Activated T-cell treated with anti-CD3 and anti-CD28 coated beads, Interleukin-2, amount 50 U/mL, for 48 hours (primary cell): ENCODE results near the gene SMTNL2.
A peak's percentile ranks its signal among the peaks of the same experiment; 100 is the strongest.

Experiments used
- DNase-seq, 2 experiments: peaks; one replicate each; pipeline ENCODE4 v3.0.0-alpha.2; 2020

SMTNL2 gene

DNA sequence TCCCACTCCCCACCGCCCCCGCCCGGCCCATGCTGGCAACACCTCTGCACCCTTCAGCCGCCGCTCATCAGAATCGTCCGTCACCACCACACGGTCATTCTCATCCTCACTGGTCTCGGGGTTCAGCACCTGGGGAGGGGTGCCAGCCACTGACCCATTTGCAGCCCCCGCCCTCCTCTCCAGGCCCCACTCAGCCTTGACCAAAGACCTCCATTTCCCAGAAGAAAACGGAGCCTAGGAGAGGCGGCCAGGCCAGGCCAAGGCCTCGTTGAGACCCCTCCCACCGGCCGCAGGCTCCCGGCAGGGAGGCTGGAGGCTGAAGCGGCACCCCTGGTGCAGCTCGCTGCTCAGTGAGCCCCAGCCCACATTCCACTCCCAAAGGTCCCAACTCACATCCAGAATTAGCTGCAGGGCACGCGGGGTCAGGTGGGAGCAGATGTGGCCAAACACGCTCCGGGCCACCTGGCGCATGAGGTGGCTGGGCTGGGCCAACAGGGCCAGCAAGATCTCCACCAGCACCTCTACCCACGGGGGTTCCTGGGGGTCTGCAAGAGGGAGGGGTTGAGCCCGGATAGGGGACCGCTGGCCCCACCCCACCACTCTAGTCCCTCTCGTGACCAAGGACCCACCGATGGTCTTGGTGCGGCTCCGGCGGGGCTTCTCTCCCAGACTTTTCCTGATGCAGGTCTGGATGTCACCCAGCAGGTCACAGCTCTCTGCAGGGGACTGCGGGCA is 38.9 kb upstream of the SMTNL2 start:
- DNase-seq = no peak

DNA sequence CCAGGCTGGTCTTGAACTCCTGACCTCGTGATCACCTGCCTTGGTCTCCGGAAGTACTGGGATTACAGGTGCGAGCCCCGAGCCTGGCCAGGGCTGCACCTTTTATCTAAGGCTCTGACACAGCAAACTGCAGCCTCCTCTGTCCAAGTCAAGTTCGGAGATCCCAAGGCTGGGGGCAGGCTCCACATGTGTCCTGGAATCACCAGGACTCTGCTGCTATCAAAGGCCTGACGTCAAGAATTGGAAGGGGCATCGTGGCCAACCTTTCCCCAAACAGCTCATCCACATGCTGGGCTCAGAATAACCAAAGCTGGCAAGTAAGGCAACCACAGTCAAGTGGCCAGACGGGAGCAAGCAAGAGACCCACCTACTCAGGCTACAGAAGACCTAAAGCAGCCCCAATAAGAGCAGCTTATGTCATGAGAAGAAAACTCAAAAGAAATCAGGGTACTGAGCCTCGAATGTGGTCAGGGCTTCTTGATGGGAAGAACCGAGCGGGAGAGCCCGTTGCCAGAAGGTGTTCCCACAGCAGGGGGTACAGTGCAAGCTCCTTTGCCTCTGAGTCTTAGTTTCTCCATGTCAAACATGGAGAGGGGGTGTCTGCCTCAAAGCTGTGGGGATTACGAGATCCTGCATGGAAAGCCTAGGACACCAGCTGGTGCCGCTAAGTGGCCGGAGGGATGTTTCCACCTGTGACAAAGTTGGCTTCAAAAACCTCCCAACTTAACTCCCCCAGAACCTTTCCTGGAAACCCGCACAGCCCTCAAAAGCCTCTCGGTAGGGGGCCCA is 37.0 kb upstream of the SMTNL2 start:
- DNase-seq = no peak

DNA sequence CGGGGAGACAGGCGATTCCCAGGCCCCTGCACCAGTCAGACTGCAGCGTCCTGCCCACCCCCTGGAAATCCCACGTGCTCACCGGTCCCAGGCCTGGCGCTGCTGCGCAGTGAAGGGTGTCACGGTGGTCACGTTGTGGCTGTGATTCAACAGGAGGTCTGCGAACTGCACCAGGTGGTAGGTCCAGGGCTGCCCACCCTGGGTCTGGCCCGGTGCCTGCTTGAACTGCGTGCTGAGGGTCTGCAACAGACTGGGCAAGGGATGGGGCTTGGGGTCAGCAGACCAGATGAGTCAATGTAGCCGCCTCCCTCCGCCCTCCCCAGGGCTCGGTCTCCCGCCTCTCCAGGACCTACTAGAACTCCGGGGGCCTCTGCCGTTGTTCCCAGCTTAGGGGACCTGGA is 36.3 kb upstream of the SMTNL2 start:
- no peak for DNase-seq

DNA sequence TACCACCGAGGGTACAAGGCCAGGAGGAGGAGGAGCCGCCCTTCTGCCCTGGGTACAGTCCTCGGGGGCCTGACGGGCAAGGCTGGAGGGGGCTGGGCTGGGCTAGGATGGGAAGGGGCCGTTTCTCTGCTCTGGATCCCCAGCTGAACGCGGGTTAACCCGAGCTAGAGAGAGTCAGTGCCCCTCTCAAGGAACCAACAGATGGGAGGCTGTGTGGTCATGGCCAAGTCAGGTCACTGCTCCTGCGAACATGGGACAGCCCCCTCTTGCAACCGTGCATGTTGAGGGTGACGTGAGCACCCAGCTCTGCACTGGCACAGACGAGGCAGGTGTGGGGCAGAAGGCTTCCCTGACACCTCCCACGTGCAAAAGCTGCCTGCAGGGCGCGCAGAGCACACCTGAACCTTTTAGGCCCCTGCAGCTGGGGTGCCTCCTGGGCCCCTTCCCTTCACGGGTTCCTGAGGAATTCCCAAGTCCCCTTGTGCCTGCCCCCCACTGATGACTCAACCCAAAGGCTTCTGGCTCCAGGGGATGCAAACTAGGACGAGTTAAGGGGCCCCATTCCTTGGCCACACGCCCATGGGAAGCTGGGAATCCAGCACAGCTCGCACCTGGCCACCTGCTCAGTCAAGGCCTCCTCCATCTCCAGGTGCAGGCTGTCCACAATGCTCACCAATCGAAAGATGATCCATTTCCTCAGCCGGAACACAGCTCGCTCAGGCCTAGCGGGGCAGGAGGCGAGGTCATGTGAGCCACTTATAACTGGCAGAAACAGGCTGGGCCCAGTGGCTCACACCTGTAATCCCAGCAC is 35.4 kb upstream of the SMTNL2 start:
- no peak for DNase-seq

DNA sequence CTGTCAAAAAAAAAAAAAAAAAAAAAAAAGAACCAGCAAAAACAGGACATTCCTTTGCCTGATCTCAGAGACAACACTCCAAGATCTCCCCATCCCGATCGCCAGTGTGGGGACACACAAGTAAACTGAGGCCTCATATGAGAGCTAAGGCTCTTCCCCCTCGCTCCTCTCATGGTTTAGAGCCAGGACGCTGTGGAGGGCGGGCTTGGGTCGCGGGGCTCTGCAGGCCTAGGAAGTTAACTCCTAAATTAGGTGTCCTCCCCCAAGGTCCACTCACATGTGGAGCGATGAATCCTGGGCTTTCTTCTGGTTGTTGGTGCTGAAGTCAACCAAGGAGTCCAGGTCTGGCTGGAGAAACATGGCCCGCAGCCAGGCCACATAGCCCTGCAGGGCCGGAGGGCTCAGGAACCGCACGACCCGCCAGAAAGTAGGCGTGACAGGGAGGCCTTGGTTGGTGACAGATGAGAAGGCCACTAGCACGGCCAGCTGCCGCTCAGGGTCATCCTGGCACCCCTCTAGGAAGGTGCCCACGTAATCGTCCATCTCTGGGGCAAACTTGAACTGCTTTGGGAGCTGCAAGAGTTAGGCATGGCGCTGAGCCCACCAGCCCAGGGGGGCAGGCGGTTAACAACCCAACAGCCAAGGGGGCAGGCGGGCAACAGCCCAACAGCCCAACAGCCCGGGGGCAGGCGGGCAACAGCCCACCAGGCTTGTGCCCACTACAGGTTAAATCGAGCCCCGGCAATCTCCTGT is 34.4 kb upstream of the SMTNL2 start:
- DNase-seq = no peak

DNA sequence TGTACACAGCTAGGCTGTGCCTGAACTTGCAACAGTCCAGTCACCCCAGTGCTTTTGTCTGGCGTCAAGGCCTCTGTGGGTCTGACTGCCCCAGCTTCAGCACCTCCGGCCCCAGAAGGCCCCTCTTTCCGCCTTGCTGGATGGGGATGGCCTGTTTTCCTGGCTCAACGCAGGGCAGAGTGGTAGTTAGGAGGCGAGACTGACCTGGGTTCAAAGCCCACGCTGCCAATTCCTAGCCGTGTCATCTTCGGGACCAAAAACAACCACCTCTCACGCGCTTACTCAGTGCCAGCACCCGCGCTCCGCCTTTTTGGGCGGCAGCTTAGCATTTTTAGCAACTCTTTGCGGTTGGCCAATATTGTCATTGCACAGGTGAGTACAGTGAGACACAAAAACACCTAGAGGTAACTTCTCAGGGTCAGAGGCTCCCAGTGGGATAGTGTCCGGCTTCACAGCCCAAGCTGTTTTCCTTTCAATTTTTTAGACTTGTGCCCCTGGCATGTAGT is 33.7 kb upstream of the SMTNL2 start:
- no peak for DNase-seq

DNA sequence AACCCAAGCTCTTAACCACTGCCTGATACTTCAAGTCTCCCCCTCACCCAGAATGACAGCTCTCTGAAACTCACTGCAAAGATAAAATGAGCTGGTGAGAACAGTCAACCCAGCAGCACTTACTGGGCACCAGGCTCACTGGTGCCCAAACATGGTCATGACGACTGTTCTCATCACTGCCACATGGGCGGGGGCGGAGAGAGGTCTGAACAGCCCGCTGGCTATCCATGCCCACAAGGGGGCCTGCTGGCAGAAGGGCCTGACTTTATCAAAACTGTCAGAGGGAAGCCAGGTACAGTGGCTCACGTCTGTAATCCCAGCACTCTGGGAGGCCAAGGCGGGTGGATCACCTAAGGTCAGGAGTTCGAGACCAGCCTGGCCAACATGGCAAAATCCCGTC is 33.2 kb upstream of the SMTNL2 start:
- DNase-seq = peak; percentile 49 to 51

DNA sequence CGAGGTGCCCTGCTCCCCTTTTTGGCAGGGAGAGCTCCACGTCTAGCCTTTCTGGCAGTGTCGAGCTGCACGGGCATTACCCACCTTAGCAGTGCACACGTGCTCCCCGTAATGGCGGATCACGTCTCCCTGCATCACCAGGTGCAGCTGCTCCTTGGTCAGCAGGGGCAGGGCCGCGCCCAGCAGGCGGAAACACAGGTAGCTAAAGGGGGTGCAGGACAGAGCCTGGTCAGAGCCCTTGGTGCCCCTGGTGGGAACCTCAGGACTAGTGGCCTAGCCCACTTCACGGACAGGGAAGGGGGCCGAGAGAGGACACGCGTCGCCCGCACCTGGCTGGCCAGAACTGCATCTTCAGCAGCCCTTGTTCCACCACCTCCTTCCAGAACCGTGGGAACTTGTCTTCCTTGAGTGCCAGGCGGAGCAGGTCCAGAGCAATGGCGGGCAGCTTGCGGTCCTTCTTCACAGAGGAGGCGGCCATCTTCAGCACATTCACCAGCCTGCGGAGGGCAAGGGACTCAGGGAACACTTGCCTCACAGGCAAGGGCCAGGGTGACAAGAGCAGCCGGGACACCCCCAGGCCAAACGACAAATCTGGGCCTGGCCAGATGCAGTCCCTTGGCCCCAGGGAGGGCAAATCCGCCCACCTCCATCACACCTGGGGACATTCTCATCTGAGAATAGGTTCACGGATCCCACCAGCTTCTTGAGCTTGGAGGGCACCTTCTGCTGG is 32.4 kb upstream of the SMTNL2 start:
- no peak for DNase-seq

DNA sequence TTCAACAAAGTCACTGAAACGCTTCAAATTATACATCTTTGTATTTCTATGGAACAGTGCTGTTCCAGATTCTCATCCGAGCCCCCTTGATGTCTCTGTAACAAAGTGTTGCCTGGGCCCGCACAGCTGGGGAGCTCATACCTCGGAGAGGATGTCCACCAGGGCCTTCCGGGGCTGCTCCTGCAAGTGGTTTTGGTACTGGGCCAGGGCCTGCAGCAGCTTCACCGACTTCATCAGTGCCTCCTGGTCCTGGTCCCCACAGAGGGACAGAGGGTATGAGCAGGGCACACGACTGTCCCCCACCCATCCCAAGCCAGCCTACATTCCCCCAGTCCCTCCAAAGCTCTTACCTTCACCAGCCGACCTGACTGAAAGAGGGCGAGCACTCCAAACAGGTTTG is 30.7 kb upstream of the SMTNL2 start:
- DNase-seq = no peak

DNA sequence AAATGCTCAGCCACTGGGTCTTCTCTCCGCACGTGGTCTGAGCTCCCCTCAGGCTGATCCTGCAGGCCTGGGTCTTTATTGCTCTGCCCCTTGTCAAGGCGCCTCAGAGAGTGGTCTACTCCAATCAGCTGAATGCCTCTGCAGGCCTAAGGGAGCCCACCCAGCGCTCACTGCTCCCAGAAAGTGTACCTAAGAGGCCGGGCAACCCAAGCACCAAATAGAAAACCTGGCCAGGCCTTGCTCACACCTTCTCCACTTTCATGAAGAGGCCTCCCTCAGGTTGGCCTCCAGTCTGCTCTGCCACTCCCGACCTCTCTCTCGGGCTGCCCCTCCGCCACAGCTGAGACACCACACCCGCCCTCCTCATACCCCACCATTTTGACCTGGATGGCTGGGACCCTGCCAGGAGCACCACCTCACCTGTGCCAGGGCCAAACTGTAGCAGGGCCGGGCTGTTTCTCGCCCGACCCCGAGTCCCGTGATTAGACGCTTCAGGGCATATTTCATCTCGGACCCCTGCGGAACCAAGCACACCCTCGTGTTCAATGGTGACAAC is 29.8 kb upstream of the SMTNL2 start:
- DNase-seq = no peak

DNA sequence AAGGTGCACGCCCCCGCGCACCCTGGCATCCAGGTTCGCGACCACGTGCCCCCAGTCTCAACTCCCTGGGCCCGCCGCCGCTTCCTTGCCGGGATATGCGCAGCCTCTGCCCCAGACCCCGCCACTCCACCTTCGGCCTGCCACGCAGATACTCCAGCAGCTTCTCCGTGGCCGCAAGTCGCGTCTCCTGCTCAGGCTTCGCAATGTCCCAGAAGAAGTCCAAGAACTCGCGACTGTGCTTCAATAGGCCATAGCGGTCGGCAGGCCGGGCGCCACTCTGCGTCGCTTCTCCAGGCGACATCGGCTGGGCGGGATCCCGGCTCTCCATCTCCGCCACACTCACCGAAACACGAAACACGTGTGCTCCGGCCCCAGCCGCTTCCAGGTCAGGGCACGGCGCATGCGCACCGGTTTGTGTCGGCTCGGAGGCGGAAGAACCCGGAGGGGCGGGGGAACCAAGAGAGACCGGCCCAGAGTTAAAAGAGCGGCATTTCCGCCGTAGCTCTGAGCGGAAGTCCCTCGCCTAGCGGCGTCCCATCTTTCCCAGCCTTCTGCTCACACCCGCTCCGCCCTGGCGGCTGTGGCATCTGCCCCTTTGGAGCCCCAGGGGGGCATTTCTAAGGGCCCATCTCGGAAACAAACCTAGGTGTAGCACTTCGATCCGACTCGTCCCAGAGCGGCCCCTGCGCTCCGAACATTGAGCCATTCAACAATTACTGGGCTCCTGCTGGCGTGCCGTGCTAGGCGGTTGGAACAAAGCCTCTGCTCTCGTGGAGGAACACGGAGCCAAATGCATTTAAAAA is 29.1 kb upstream of the SMTNL2 start, which contains the start of gene MYBBP1A:
MYBBP1A (minus strand) TSS at position 388 of the 803 bp plus-strand sequence; CDS start at position 328, 60 bp downstream.
- DNase-seq = peak; percentile 96 to 98

DNA sequence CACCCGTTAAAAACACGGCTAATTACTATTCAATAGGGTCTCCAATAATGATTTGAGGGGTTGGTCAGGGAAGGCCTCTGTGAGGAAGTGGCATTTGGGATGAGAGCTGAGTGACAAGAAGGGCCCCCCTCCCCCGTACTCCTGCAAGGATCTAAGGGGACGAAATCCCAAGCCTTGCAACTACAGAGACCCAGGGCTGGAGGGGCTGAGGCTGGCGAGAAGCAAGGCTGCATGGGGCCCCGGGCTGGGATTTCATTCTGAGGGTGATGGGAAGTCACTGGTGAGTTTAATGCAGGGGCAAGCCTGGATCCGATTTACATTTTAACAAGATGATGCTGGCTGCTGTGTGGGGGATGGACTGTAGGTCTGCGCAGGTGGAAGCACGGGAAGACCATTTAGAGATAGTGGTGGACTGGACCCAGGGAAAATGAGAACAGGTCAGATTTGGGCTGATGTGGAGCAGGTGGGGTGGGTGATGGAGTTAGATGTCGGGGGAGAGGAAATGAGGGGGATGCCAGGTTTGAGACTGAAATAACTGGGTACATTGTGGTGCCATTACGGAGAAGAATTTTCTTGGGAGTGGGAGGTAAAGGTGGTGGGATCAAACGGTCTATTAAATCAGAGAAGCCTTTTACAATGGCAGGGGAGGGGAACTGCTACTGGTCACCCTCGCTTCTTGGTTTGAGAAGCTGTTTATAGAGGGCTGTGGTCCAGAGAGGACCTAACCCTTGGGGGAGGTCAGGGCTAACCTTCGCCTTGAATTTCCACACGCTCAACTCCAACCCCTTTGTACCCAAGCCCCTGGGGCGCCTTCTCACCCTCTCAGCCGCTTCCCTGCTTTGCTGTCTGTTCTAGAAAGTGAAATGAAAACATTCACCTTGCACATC is 28.2 kb upstream of the SMTNL2 start:
- no peak for DNase-seq

DNA sequence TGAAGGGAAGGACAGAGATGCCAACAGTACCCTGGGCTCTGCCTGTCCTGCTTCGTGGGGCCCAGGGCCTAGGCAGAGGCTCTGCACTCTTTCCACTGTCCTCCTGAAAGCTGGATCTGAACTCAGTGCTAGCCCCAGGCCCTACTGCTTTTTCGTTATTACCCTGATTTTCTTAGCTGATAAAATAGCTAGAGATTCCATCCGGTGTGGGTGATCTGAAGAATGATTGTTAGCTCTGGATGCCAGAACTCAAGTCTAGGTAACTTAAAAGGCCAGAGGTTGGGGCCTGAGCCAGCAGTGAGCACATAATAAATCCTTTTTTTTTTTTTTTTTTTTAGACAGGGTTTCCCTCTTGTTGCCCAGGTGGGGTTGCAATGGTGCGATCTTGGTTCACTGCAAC is 27.3 kb upstream of the SMTNL2 start:
- no peak for DNase-seq

DNA sequence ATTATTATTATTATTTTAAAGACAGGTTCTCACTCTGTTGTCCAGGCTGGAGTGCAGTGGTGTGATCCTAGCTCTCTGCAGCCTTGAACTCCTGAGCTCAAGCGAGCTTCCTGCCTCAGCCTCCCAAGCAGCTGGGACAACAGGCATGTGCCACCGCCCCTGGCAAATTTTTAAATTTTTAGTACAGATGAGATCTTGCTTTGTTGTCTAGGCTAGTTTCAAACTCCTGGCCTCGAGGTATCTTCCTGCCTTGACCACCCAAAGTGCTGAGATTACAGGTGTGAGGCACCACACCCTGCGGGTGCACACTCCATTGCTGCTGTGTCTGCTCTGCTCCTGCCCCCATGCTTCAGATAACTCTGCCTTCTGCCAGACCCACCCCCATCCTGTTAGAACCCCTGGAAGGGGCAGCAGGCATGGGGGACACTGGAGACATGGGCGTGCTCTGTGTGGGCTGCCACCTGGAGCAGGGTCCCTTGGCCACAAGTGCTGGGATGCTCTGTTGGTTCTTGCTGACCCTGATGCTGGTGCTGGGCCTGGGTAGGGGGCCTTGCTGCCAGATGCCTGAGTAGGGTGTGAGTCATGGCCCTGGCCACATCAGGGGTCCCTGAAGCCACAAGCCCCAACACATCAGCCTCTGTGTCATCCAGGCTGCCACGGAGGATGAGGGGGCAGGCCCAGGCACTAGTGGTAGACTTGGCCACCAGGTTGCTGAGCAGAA is 26.5 kb upstream of the SMTNL2 start:
- DNase-seq = no peak

DNA sequence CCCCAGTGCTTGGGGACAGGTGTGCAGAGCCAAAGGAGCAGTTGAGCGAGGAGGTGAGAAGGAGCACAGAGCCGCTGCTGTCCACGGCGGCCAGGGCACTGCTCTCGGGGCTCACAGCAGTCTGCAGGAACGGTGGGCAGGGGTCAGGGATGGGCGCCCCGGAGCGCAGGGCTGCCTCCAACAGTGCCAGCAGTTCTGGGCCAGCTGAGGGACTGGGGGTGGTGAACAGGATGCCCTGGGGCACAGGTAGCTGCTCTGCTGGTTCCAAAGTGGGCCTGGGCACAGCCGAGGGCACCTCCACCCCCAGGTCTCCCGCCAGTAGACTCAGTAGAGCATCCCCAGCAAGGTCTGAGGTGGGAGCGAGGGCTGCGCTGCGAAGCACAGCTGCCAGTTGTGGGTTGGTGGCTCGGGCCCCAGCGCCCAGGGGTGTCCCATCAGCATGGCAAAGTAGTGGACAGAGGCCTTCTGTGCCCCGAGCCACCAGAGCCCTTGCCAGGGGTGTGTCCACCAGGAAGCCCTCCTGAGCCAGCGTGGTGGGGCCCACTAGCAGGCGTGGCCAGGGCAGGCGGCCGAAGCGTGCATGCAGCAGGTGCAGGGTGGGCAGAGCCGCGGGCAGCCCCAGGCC is 25.9 kb upstream of the SMTNL2 start:
- DNase-seq = no peak

DNA sequence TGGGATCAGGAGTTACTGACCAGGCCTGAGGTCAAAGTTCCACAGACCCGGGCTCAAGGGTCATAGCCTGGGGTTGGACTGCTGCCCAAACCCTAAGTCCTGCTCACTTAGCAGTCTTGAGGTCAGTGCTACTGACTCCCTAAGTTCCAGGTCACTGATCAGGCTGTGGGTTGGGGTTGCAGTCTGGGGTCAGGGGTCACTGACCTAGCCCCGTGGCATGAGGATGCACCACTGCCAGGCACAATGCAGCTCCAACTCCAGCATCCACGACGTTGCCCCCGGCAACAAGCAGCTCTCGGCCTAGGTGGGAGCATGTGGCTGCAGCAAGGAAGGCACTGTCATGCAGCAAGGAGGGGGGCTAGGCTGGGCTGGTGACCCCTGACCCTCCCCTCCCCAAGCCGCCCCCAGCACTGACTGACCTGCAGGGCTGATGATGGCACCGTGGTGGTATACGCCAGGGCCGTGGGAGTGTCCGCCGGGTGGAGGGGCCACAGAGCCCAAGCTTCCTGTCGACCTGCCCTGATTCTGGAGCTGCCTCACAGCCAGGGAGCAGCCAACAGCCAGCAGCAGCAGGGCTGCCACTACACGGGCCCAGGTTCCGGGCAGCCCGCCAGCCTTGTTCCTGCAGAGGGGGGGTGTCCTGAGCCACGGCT is 25.1 kb upstream of the SMTNL2 start:
- DNase-seq = no peak

DNA sequence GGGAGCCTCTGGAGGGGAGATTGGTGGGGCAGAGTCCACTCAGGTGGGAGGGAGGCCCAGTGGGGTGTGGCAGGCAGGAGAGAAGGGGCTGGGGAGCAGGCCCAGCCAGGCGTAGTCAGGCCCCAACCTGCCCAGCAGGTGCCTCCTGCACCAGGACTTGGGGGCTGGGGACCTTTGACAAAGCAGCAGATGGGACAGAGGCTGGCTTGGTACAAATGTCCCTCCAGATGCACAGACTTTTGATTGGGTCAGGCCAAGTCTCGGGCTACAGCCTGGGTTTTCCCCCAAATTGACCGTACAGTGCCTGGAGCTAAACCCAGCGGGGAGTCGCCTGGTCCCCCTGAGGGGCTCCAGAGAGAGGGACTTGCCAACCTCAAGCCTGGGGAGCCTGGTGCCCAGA is 24.4 kb upstream of the SMTNL2 start:
- no peak for DNase-seq

DNA sequence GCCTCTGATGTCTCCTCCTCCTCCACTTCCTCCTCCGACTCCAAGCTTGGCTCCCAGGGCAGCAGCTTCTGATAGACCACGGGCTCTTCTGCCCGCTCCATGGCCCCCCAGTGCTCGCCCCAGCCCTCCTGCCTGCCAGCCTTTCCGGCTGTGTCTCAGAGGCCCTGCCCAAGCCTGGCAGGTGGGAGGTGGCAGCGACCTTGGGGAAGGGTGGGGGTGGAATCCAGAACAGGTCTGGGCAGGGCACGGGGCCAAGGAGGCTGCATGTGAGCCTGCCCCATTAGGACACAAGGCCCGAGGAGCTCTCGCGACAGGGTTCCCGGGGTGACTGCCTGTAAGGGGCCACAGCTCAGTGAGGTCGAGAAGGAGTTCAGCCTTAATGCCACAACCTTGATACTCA is 23.9 kb upstream of the SMTNL2 start, which contains the start of gene GGT6:
GGT6 (minus strand) TSS at position 157 of the 400 bp plus-strand sequence; CDS start at position 101, 56 bp downstream.
- DNase-seq = no peak
